Natural killer cell (primary cell): ENCODE measurements around the gene TGFB1. TPM values are rescaled to one million over a fixed set of nuclear protein-coding genes. Genes with fewer than 3 reads are reported as not detected.

Experiments
- ATAC-seq, 3 donors: fragments of 150-1000 bp in 2 of 3; fragments of 200-7000 bp in 1 of 3; cut with Tn5 transposase; 1 replicate in 1 of 3; 2 replicates in 2 of 3; pipeline ENCODE4 v1.10.0; 2021; ENCODE audit warnings: mild to moderate bottlenecking in 2 of 3, moderate library complexity in 2 of 3
- DNase-seq, 2 donors: peaks; one replicate each; pipeline versions ENCODE4 v3.0.0 to v3.0.0-alpha.2; 2013 to 2021; ENCODE audit warnings: mixed read lengths in 1 of 2
- H3K27ac ChIP-seq: one replicate; pipeline ENCODE4 v1.5.1; 2013; ENCODE audit warnings: mild to moderate bottlenecking, low read length
- H3K27me3 ChIP-seq: one replicate; pipeline ENCODE4 v1.6.1; 2013; ENCODE audit warnings: low read length; ENCODE audit not compliant: control insufficient read depth, insufficient read depth
- H3K36me3 ChIP-seq: one replicate; pipeline ENCODE4 v1.6.1; 2013; ENCODE audit warnings: low read length; ENCODE audit not compliant: control insufficient read depth, insufficient read depth
- H3K4me1 ChIP-seq: one replicate; pipeline ENCODE4 v1.6.1; 2013; ENCODE audit warnings: low read length; ENCODE audit not compliant: control insufficient read depth, insufficient read depth
- H3K4me3 ChIP-seq: one replicate; pipeline ENCODE4 v1.5.1; 2013; ENCODE audit warnings: low read length
- H3K9me3 ChIP-seq: one replicate; pipeline ENCODE4 v1.6.1; 2013; ENCODE audit warnings: low read length; ENCODE audit not compliant: control insufficient read depth, insufficient read depth
- H3K27ac Mint-ChIP-seq, 2 donors: one replicate each; pipeline ENCODE4 v1.8.0; 2022; ENCODE audit warnings: mild to moderate bottlenecking in 2 of 2, mixed read lengths in 2 of 2, moderate library complexity in 1 of 2
- H3K27me3 Mint-ChIP-seq, 2 donors: one replicate each; pipeline ENCODE4 v1.8.0; 2022; ENCODE audit warnings: low read depth in 2 of 2, mixed read lengths in 2 of 2
- H3K36me3 Mint-ChIP-seq: one replicate; pipeline ENCODE4 v1.8.0; 2022; ENCODE audit warnings: mixed read lengths
- H3K4me1 Mint-ChIP-seq, 2 donors: one replicate each; pipeline ENCODE4 v1.8.0; 2022; ENCODE audit warnings: mixed read lengths in 2 of 2
- H3K4me3 Mint-ChIP-seq: one replicate; pipeline ENCODE4 v1.8.0; 2022; ENCODE audit warnings: mild to moderate bottlenecking, moderate library complexity, mixed read lengths
- H3K9me3 Mint-ChIP-seq, 2 donors: one replicate each; pipeline ENCODE4 v1.8.0; 2022; ENCODE audit warnings: mixed read lengths in 2 of 2
- whole genome bisulfite sequencing: methylation state at CpG from one replicate; pipeline ENCODE4 v1.1.7; 2013; ENCODE audit warnings: missing lambda C conversion rate; ENCODE audit not compliant: insufficient coverage; 5-methylcytosine and 5-hydroxymethylcytosine counted together
- intact Hi-C: fragments of 100-400 bp; cut with micrococcal nuclease; formaldehyde crosslinking; loops from one replicate; pipeline ENCODE4 v1.14.2; 2022
- total RNA-seq, 4 donors: library from RNA; stranded (reverse); fragments of 120-200 nt in 1 of 4; gene quantifications; one replicate each; pipeline versions ENCODE4 v1.2.3 to v1.2.4, GENCODE V29; 2013 to 2022
- TF ChIP-seq, protein P1 (sequence below): fragments of 200-600 bp; IDR thresholded peaks from one replicate; pipeline ENCODE4 v1.8.0; 2022; ENCODE audit warnings: antibody characterized with exemption

The TGFB1 gene
- total RNA-seq, 3 donors from 2014 or later (not counting 1 experiment from before 2014, with no cell fraction given), result 682 to 761 (median 729) TPM

DNA sequence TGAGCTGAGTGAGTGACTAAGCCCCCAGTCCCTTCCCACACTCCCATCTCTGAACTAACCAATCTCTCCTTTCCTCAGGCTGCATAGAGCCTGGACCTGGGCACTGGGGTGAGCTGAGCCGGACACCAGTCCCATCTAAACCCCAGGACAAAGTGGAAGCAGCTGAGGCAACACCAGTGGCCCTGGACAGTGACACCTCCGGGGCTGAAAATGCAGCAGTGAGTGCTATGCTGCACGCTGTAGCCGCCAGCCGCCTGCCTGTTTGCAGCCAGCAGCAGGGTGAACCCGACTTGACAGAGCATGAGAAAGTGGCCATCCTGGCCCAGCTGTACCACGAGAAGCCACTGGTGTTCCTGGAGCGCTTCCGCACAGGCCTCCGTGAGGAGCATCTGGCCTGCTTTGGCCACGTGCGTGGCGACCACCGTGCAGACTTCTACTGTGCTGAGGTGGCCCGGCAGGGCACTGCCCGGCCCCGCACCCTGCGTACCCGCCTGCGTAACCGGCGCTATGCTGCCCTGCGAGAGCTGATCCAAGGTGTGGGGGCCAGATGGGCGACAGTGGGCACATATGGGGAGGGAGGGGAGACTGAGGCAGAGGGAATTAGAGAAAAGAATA, 37.3 kb downstream of the TGFB1 start:
- ATAC-seq (peak in 1 of 3 donors; percentile 31), DNase-seq (no peak)
- Histone ChIP-seq H3K27ac (no peak overlapping the region), H3K27me3 (no peaks in the 10 kb centered on the region), H3K4me1 (peaks cover 13% of the 10 kb centered on the region), H3K9me3 (no peaks in the 10 kb centered on the region), H3K36me3 (peaks cover 74% of the 10 kb centered on the region), H3K4me3 (no peak overlapping the region)
- peak overlapping the region; percentile 32 to 61 for H3K27ac Mint-ChIP-seq
- WGBS, result 98% methylated on average over 24 of the region's 24 CpGs
- H3K36me3 Mint-ChIP-seq, result peaks cover 8% of the 10 kb centered on the region
- intact Hi-C loops, result no loop called here
- no peaks in the 10 kb centered on the region for H3K9me3 Mint-ChIP-seq
- TF ChIP-seq, protein P1, sequence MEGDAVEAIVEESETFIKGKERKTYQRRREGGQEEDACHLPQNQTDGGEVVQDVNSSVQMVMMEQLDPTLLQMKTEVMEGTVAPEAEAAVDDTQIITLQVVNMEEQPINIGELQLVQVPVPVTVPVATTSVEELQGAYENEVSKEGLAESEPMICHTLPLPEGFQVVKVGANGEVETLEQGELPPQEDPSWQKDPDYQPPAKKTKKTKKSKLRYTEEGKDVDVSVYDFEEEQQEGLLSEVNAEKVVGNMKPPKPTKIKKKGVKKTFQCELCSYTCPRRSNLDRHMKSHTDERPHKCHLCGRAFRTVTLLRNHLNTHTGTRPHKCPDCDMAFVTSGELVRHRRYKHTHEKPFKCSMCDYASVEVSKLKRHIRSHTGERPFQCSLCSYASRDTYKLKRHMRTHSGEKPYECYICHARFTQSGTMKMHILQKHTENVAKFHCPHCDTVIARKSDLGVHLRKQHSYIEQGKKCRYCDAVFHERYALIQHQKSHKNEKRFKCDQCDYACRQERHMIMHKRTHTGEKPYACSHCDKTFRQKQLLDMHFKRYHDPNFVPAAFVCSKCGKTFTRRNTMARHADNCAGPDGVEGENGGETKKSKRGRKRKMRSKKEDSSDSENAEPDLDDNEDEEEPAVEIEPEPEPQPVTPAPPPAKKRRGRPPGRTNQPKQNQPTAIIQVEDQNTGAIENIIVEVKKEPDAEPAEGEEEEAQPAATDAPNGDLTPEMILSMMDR, result no peak
- peaks cover 42 to 61% of the 10 kb centered on the region in 2 donors for H3K4me1 Mint-ChIP-seq
- no peak overlapping the region for H3K4me3 Mint-ChIP-seq
- H3K27me3 Mint-ChIP-seq, result no peaks in the 10 kb centered on the region

DNA sequence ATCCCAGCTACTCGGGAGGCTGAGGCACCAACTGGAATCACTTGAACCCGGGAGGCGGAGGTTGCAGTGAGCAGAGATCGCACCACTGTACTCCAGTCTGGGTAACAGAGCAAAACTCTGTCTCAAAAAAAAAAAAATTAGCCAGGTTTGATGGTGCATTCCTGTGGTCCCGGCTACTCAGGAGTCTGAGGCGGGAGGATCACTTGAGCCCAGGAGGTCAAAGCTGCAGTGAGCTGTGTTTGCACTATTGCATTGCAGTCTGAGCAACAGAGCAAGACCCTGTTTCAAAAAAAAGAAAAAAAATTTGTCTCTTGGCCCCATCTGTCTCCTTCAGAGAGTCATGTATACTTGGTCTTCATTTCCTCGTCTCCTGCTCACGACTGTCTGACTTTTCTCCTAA, 42.1 kb downstream of the TGFB1 start:
- peak overlapping the region; percentile 91 to 94 for H3K27ac Mint-ChIP-seq
- H3K36me3 ChIP-seq, result peaks cover 35% of the 10 kb centered on the region
- peaks cover 68 to 71% of the 10 kb centered on the region in 2 donors for H3K4me1 Mint-ChIP-seq
- no peak overlapping the region for H3K27ac ChIP-seq
- H3K4me1 ChIP-seq, result peaks cover 45% of the 10 kb centered on the region
- H3K27me3 ChIP-seq, result no peaks in the 10 kb centered on the region
- no peaks in the 10 kb centered on the region for H3K27me3 Mint-ChIP-seq
- TF ChIP-seq, protein P1, result no peak
- H3K36me3 Mint-ChIP-seq, result peaks cover 8% of the 10 kb centered on the region
- ATAC-seq (no peak), DNase-seq (peak in 1 of 2 donors; percentile 25)
- no peaks in the 10 kb centered on the region for H3K9me3 Mint-ChIP-seq
- no peaks in the 10 kb centered on the region for H3K9me3 ChIP-seq
- peak overlapping the region; percentile 96 for H3K4me3 Mint-ChIP-seq
- H3K4me3 ChIP-seq, result no peak overlapping the region
- WGBS, result 95% methylated on average over 8 of the region's 8 CpGs
- intact Hi-C loops, result no loop called here

DNA sequence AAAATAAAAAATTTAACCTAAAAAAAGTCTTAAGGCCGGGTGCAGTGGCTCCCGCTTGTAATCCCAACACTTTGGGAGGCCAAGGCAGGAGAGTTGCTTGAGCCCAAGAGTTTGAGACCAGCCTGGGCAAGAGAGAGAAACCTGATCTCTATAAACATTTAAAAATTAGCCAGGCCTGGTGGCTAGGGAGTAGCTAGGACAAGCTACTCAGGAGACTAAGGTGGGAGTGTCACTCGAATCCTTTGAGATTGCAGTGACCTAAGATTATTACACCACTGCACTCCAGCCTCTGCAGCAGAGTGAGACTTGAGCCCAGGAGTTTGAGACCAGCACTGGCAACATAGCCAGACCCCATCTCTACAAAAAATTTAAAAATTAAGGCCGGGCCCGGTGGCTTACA, 42.6 kb downstream of the TGFB1 start:
- H3K4me1 Mint-ChIP-seq, result peaks cover 67 to 68% of the 10 kb centered on the region in 2 donors
- peaks cover 35% of the 10 kb centered on the region for H3K36me3 ChIP-seq
- 91% methylated on average over 5 of the region's 5 CpGs for WGBS
- peak overlapping the region; percentile 96 for H3K4me3 Mint-ChIP-seq
- H3K9me3 Mint-ChIP-seq, result no peaks in the 10 kb centered on the region
- intact Hi-C loops, result no loop called here
- no peaks in the 10 kb centered on the region for H3K9me3 ChIP-seq
- no peaks in the 10 kb centered on the region for H3K27me3 ChIP-seq
- peak in 1 of 2 donors; percentile 33 for DNase-seq
- H3K27me3 Mint-ChIP-seq, result no peaks in the 10 kb centered on the region
- no peak overlapping the region for H3K27ac ChIP-seq
- peaks cover 51% of the 10 kb centered on the region for H3K4me1 ChIP-seq
- TF ChIP-seq, protein P1, result no peak
- H3K4me3 ChIP-seq, result no peak overlapping the region
- H3K36me3 Mint-ChIP-seq, result peaks cover 8% of the 10 kb centered on the region
- peak overlapping the region; percentile 91 to 94 for H3K27ac Mint-ChIP-seq
- ATAC-seq, result no peak
